ENCODE results near the gene TMEM273. TPM values are rescaled to one million over a fixed set of nuclear protein-coding genes. Genes with fewer than 3 reads are reported as not detected.

Gene TMEM273
- total RNA-seq, 1 experiment from 2014 or later, result not detected

GRCh38 chr10:49182776-49183175, 5.4 kb downstream of the TMEM273 start:
- Histone ChIP-seq H3K79me2 (ENCODE audit: insufficient read depth, low read length) (no peaks in the 10 kb centered on the region), H3K9ac (ENCODE audit: low read length) (no peak overlapping the region), H3K27me3 (ENCODE audit: insufficient read depth, low read length) (peaks cover 5% of the 10 kb centered on the region; the same call in 1 of the 2 replicates), H3K9me2 (ENCODE audit: insufficient read depth) (no peaks in the 10 kb centered on the region), H3K4me3 (replicated peaks in 1 of 2; ENCODE audit: low read depth in 1 of 2, low read length in 2 of 2) (no peak overlapping the region), H3K4me2 (ENCODE audit: low read length) (no peak overlapping the region), H3K4me1 (ENCODE audit: control insufficient read depth in 1 of 2, insufficient read depth in 2 of 2, low read length in 2 of 2) (peaks cover 0 to 2% of the 10 kb centered on the region in 2 experiments; a peak in 2 of 4 replicates), H4K20me1 (ENCODE audit: insufficient read depth) (no peaks in the 10 kb centered on the region), H2AFZ (ENCODE audit: low read depth, low read length, poor library complexity, severe bottlenecking) (no peak overlapping the region), H3K9me3 (ENCODE audit: control insufficient read depth in 1 of 2, insufficient read depth in 1 of 2, low read depth in 1 of 2, low read length in 2 of 2) (no peaks in the 10 kb centered on the region), H3K36me3 (ENCODE audit: control insufficient read depth in 1 of 2, insufficient read depth in 2 of 2, low read length in 2 of 2) (no peaks in the 10 kb centered on the region), H3K27ac (ENCODE audit: low read depth, low read length) (no peak overlapping the region)
- intact Hi-C loops (cut with micrococcal nuclease), result no loop called here
- ChIA-PET RAD21 (ENCODE audit: low non-redundant PET in 1 of 2, low total read pairs in 2 of 2, uncharacterized antibody in 2 of 2, unreplicated experiment in 2 of 2) (no interaction called here), POLR2A (no interaction called here), CTCF (no interaction called here)
- no peak for DNase-seq (ENCODE audit: low read depth, low spot score)
- BruUV-seq (replicated peaks), result no TSS peak
- no peak for TF ChIP-seq ATF3 (IDR thresholded peaks at IDR 0.05)
- no peak for TF ChIP-seq JUND (IDR thresholded peaks at IDR 0.05)
- no peak for TF ChIP-seq EZH2phosphoT487 (IDR thresholded peaks at IDR 0.05; ENCODE audit: borderline replicate concordance)
- no peak for TF ChIP-seq RAD21 (IDR thresholded peaks at IDR 0.05; ENCODE audit: low read depth)
- TF ChIP-seq REST (IDR thresholded peaks at IDR 0.05; ENCODE audit: low read depth), result no peak
- no peak for TF ChIP-seq CBX3 (IDR thresholded peaks at IDR 0.05; ENCODE audit: low read depth)
- no peak for TF ChIP-seq EGR1 (IDR thresholded peaks at IDR 0.05; ENCODE audit: low read depth)
- no peak for TF ChIP-seq ZBTB33 (IDR thresholded peaks at IDR 0.05; ENCODE audit: extremely low read depth, insufficient replicate concordance, low read length)
- no peak for TF ChIP-seq YY1 (IDR thresholded peaks at IDR 0.05; ENCODE audit: extremely low read depth, insufficient replicate concordance, low read depth, low read length)
- no peak for TF ChIP-seq CTCF (IDR thresholded peaks at IDR 0.05 in 2 of 3, conservative IDR thresholded peaks at IDR 0.05 in 1 of 3; ENCODE audit: borderline replicate concordance in 1 of 3, insufficient read depth in 1 of 3, low read depth in 2 of 3, low read length in 2 of 3)
- TF ChIP-seq ZNF274 (IDR thresholded peaks at IDR 0.05; ENCODE audit: low read depth, low read length), result no peak
- TF ChIP-seq TCF7L2 (IDR thresholded peaks at IDR 0.05; ENCODE audit: borderline replicate concordance, extremely low read depth, insufficient read depth, insufficient read length), result no peak
- no peak for TF ChIP-seq POLR2AphosphoS5 (IDR thresholded peaks at IDR 0.05; ENCODE audit: low read depth, low read length)
- TF ChIP-seq ZFX (IDR thresholded peaks at IDR 0.05), result no peak
- TF ChIP-seq FOSL1 (IDR thresholded peaks at IDR 0.05; ENCODE audit: low read depth), result no peak
- TF ChIP-seq SRF (IDR thresholded peaks at IDR 0.05; ENCODE audit: low read depth), result no peak
- TF ChIP-seq MAX (IDR thresholded peaks at IDR 0.05), result no peak
- TF ChIP-seq SP1 (IDR thresholded peaks at IDR 0.05; ENCODE audit: low read depth), result no peak
- no peak for TF ChIP-seq CEBPB (IDR thresholded peaks at IDR 0.05; ENCODE audit: low read depth)
- no peak for TF ChIP-seq ELF1 (IDR thresholded peaks at IDR 0.05; ENCODE audit: borderline replicate concordance, low read depth)
- no peak for ATAC-seq
